HG03521 (cell line): ENCODE results near the gene GBX2.

Experiments
- ATAC-seq: cut with Tn5 transposase; IDR thresholded peaks from one replicate; pipeline ENCODE4 v1.9.1; 2021; ENCODE audit warnings: mild to moderate bottlenecking, moderate library complexity; ENCODE audit not compliant: unreplicated experiment

GBX2 gene

DNA sequence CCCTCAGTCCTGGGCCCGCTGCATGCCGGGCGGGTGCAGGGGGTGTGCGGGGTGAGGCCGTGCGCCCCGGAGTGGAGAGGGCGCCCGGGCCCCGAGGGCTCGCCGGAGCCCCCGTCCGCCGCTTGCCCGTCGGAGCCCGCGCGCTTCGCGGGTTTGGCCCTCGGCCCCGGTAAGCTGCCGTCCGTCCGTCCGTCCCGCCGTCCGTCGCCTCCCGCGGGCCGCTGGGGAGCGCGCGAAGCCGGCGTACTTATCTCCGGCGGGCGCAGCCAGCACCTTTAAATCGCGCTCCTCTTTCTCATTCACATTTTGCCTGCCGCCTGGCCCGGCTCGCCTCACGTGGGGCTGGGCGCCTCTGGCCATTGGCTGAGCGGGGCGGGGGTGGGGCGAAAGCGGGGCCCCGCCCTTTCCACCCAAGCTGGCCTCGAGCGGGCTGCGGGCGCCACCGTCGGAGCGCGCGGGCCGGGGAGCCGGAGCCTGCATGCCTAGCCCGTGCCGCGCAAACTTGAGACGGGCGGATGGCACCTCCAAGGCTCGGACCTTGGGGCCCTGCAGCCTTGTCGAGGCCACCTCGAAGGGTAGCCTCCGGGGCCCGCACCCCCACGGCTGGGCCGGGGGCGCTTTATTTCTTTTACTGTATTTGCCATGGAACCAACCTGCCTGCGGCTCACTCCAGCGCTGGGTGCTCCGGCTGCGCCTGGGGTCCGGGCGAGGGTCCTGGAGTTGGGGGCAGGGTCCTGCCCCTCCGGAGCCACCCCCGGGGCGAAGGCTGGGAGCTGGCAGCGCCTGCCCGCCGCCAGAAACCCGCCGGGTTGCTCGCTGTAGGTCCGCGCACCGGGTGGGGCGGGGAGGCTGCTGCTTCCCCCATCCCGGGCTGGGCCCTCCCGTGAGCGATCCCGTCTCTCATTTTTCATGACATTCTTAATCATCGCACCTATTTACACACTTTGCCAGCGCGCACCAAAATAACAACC lies at the start of gene GBX2:
Gene GBX2 (minus strand): TSS at position 277 of the 971 bp plus-strand sequence. CDS start 415 bp downstream, outside the sequence.
- ATAC-seq, result no peak

GRCh38 chr2:236217926-236218325 lies 49.7 kb upstream of the GBX2 start:
- no peak for ATAC-seq

DNA sequence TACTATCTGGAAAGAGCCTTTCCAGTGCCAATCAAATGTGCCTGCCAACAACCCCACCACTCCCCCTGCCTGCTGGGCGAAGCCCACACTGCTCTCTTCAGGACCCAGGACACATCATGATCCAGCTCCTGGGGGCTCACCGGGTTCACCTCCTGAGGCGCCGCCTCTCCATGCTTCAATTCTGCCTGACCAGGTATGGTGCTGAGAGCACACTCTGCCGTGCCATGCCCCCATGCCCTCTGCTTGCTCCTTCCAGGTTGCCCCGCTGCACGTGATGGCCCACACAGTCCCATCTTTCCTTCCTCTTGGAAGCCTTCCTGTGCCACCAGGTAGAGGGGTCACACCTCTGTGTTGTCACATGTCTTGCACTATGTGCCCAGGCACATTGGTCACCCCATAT lies 48.5 kb upstream of the GBX2 start:
- no peak for ATAC-seq

DNA sequence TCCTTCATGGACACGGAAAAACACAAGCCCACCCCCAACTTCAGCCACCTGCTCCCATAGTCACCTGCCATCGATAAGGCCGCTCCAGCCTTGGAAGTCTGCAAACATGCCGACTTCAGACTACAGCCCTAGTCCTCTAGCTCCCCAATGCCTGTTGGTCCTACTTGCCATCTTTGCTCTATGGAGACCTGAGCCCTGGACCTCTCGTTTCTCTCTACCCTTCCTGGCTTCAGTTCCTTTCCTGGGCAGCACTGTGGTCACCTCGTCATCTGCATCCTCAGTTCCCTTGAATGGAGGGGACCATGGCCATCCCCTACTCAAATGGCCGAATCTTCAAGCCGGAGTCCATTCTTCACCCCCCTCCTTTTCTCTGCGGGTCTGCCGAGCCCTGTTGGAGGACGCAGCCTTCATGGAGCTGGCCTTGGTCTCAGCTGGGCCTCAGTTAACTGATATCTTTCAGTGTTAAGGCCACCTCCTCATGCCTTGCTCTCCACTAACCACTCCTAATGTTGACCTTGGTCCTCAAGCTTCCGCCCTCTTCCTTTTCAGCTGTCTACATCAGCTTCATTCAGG lies 47.7 kb upstream of the GBX2 start:
- ATAC-seq, result no peak

- ATAC-seq, result no peak
Observed at GRCh38 chr2:236215196-236215595, 47.0 kb upstream of the GBX2 start.

DNA sequence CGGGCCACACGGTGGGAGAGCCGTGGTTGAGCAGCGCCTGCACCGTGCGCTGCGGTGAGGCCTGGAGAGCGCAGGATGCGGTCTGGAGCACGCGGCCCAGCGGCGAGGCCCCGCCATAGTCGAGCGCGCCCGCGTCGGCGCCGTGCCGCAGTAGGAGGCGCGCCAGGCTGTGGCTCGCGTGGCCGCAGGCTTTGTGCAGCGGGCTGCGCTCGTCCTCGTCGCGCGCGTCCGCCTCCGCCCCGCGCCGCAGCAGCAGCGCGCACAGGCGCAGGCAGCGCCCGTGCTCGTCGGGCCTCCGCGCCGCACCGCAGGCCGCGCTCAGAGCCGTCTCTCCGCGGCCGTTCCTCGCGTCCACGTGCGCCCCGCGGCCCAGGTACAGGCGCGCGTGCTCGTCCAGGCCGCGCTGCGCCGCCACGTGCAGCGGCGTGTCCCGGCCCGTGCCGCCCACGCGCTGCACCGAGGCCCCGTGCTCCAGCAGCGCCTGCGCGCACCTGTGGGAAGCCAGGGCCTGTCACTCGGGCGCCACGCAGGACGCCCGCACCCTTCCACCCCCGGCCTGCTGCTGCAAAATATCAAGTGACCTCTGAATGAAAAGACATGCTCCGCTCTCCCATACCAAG lies 46.3 kb upstream of the GBX2 start:
- no peak for ATAC-seq

DNA sequence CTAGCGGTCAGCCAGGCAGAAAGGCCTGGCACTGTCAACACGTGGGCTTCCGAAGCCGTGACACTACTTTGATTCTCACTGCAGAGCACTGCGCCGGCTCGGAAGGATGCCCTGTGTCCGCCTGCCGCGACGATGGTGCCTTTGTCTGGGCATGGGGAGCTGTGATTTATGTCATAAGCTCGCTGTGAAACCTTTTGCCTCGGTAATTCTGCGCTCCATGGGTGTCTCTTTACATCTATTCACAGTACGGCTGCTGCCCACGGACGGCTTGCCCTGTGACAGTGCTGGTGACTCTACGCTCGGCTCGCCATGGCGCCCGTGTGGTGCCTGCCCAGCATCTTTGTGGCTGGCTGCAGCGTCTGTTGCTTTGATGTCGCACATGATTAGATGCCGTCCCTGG lies 43.1 kb upstream of the GBX2 start:
- no peak for ATAC-seq

GRCh38 chr2:236210536-236210935 lies 42.4 kb upstream of the GBX2 start:
- ATAC-seq, result no peak

DNA sequence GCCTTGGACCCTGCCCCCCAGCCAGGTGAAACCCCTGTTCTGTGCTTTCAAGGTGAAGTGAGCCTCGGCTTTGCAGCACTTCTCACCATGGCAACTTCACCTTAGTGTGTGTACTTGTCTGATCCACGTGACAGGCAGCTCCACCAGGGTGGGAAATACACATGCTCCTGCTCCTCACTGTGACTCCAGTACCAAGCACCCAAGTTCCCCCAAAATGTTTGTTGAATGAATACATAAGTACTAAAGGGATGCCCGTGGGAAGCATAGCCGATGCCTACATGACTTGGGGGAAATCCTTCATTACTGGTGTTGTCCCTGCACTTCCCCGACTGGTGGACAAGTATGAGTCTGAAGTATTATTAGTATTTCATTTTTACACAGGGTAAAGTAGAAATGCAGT lies 41.8 kb upstream of the GBX2 start:
- no peak for ATAC-seq

DNA sequence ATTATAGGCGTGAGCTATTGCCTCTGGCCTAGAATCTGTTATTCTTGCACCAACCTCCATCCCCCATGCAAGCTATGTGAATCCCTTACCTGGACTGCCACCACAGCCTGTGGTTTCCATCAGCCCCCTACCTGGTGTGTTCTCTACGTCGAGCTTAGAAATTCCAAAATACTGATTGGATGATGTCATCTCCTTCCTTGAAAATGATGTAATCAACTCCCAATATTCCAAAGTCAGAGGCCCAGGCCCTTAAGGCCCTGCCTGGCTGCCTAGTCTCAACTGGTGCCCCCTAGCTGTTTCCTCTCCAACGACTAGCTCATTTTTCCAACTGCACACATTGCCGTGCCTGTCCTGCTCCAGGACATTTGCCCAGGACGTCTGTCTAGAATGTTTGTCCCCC lies 41.3 kb upstream of the GBX2 start:
- no peak for ATAC-seq

DNA sequence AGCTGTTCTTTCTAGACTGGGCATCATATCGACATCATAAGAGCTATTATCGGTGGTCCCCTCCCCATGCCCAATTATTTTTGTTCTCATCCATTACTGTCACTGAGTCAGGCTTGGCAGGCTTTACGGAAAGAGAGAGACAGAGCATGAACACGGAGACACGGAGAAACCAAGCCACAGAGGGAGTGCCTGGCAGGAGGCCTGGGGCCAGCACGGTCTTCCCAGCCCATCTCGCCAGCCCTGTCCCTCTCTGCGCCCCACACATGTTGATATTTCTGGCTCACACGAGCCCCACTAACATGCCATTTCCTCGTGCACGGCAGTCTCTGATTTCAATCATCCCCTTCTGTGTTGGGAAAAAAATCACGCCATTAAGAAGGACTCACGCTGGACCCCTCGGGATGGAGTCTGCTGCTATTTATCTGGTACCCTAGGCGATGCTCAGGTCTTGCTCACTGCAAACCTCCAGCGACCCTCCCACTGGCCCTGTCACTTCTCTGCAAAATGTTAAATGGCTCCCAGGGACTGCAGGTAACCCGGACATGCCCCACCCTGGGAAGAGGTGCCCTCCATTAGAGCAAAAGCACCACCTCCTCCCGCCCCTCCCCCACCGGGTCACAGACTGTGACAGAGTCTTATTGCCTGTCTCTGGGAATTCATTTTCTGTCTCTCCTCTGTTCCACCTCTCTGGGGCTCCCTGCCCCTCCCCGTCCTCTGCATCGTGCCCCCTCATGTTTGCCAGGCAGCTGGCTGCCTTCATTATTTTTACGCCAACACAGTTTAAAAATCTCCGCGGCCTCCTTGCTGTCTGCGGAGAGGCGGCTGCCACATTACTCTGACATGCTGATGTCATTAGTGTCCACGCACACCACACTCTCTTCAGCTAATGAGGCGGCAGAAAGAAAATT lies 40.1 kb upstream of the GBX2 start:
- no peak for ATAC-seq

DNA sequence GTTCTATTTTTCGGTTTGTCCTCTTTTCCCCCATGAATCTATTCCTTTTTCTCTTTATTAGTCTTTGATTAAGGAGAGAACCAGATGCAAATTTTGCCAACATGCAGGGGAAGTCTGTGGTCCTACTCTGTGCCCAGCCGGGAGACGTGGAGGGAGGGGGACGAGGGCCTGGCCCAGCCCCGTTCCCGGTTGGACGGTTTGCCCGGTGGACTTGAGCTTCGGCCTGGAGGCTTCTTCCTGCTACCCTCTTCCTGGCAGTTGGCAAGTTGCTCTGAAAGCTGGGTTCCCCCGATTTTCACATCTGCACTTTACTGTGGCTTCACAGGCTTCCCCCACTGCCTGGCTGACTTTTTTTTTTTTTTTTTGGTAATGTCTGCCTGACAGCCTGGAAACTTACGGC lies 39.3 kb upstream of the GBX2 start:
- ATAC-seq, result no peak

DNA sequence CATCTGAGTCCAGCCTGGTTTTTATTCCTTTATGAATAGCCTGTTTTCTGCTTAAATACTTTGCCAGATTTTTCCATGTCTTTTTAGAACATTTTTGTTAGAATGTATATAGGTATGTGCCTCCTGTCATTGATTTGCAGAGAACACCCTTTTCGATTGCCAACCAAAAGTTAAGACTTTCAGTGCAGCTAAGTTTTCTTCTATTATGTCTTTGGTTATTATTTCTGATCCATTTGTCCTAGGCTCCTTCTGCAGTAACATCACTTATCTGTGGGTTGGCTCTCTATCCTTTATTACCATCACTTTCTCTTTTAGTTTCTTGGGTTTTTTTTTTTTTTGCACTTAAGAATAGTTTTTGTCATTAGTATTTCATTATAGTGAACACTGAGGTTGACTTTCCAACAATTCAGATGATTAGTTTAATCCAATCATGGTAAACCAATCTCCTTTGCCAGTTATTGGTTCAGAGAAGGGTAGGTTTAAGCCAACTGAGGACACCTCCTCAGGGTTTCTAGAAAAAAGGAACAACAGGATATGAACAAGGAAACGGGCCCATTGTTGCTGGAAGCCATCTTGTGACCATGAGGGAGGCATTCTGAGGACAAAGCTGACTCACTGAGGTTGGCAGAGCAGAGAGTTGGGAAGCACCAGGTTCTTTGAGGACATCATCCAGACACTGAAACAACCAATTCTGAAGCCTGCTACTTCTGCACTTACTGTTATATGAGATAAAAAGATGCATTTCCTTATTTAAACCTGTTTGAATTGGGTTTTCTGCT lies 37.9 kb upstream of the GBX2 start:
- ATAC-seq, result no peak

GRCh38 chr2:236204953-236205352 lies 36.8 kb upstream of the GBX2 start:
- no peak for ATAC-seq

DNA sequence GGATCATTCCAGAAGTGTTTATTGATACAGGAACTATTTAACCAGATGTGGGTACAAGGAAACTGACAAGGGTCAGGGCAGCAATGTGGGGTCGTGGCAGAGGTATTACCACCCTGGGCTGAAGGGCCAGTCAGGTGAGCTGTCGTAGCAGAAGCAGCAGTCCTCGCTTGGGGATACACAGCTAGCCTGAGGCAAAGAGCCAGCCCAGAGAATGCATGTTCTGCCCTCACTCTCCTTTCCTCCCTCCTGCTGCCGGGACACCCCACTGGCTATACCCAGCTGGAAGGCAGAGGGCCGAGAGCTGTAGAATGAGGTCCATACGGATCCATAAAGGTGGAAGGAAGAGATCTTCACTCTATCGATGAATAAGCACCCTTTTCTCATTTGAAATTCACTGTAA lies 32.2 kb upstream of the GBX2 start:
- no peak for ATAC-seq

DNA sequence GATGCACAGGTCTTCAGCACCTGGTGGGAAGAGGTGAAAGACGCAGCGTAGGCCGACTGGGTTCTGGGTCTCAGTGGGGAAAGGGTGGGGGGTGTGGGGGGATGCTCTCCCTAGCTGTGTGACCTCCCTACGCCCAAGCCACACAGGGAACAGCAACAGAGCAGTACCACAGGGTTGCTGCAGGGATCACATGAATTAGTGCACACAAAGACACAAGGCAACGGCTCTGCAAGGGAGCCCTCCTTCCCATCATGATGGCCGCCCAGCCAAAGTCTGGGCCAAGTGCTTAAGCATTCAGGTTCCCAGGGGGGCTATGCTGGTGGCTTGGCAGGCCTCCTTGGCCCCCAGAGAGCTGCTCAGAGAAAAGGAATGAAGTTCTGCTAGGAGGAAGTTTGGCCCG lies 28.2 kb upstream of the GBX2 start:
- no peak for ATAC-seq

- ATAC-seq, result no peak
Observed at GRCh38 chr2:236195726-236196125, 27.5 kb upstream of the GBX2 start.

DNA sequence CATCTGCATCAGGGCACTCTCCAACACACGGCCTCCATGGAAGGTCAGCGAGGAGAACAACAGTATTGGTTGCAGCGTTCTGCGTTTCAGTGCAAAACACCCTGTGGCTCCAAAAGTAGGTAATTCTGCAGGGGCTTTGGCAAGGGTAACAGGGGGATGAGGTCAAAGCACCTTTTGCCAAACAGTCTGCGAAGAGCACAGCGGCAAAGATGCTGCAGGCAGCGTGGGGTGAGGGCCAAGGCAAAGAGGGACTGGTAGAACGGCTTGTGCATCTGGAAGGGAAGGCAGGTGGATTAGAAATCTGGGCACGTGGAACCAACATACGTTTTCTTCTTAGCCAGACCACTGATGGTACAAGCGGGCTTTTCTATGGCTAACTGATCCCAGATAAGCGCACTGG lies 26.6 kb upstream of the GBX2 start:
- ATAC-seq, result no peak

- no peak for ATAC-seq
Observed at GRCh38 chr2:236193026-236193425, 24.8 kb upstream of the GBX2 start.

DNA sequence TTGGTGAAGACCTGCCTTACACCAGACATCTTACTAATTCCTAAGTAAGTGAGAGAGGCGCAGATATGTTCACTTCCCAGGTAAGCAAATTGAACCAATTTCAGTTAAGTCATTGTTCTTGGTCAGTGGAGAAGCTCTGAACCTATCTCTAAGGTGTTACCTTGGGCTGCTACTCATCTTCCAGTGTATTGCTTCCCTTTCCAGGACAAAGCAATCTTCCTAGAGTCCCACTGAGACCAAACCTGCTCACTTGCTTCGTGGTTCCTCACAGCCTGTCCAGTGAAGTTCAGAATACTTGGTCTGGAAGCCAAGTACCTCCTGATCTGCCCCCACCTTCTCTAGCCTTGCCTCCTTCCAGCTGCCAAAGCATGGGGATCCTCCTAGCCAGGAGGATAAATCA lies 22.5 kb upstream of the GBX2 start:
- ATAC-seq, result no peak
